ENCODE results near the gene POLR3A. TPM values are rescaled to one million over a fixed set of nuclear protein-coding genes. Genes with fewer than 3 reads are reported as not detected.

POLR3A gene
- total RNA-seq, 6 experiments from 2014 or later = 5.5 to 8.5 (median 6.4) TPM

- 71% methylated on average over 1 of the region's 1 CpG for WGBS (ENCODE audit: insufficient coverage, low coverage, low lambda C conversion rate, missing lambda C conversion rate)
- DNase-seq = no peak
- Histone ChIP-seq H3K36me3 (no peaks in the 10 kb centered on the region), H3K27me3 (no peaks in the 10 kb centered on the region), H3K4me1 (no peaks in the 10 kb centered on the region), H3K27ac (no peak overlapping the region), H3K9me3 (no peaks in the 10 kb centered on the region), H3K4me3 (no peak overlapping the region)
- intact Hi-C loops (cut with DNase I) = no loop called here
- TF ChIP-seq CTCF (IDR thresholded peaks at IDR 0.05) = no peak
- no peak for TF ChIP-seq POLR2A (IDR thresholded peaks at IDR 0.05)
- no peak for ATAC-seq
Measured at GRCh38 chr10:77964811-77965210, 64.5 kb downstream of the POLR3A start.

- intact Hi-C loops (cut with DNase I) = no loop called here
- no peak overlapping the region for H3K27ac ChIP-seq
- H3K36me3 ChIP-seq = no peaks in the 10 kb centered on the region
- DNase-seq (no peak), ATAC-seq (no peak)
- TF ChIP-seq POLR2A (IDR thresholded peaks at IDR 0.05) = no peak
- TF ChIP-seq CTCF (IDR thresholded peaks at IDR 0.05) = no peak
- H3K4me3 ChIP-seq = no peak overlapping the region
- H3K9me3 ChIP-seq = no peaks in the 10 kb centered on the region
- no peaks in the 10 kb centered on the region for H3K4me1 ChIP-seq
- H3K27me3 ChIP-seq = no peaks in the 10 kb centered on the region
- WGBS (ENCODE audit: insufficient coverage, low coverage, low lambda C conversion rate, missing lambda C conversion rate) = 89% methylated on average over 3 of the region's 7 CpGs
Measured at GRCh38 chr10:77963901-77964300, 65.4 kb downstream of the POLR3A start.

- 90% methylated on average over 6 of the region's 7 CpGs for WGBS (ENCODE audit: insufficient coverage, low coverage, low lambda C conversion rate, missing lambda C conversion rate)
- Histone ChIP-seq H3K36me3 (no peaks in the 10 kb centered on the region), H3K27ac (no peak overlapping the region), H3K4me3 (no peak overlapping the region), H3K27me3 (no peaks in the 10 kb centered on the region), H3K9me3 (no peaks in the 10 kb centered on the region), H3K4me1 (no peaks in the 10 kb centered on the region)
- intact Hi-C loops (cut with DNase I) = no loop called here
- DNase-seq (no peak), ATAC-seq (no peak)
- TF ChIP-seq CTCF (IDR thresholded peaks at IDR 0.05) (no peak), POLR2A (IDR thresholded peaks at IDR 0.05) (no peak)
Measured at GRCh38 chr10:77962350-77963146, 66.8 kb downstream of the POLR3A start.

- intact Hi-C loops (cut with DNase I) = no loop called here
- no peaks in the 10 kb centered on the region for H3K9me3 ChIP-seq
- ATAC-seq (no peak), DNase-seq (no peak)
- WGBS (ENCODE audit: insufficient coverage, low coverage, low lambda C conversion rate, missing lambda C conversion rate) = 95% methylated on average over 6 of the region's 6 CpGs
- H3K27me3 ChIP-seq = no peaks in the 10 kb centered on the region
- no peaks in the 10 kb centered on the region for H3K36me3 ChIP-seq
- H3K4me1 ChIP-seq = no peaks in the 10 kb centered on the region
- no peak for TF ChIP-seq POLR2A (IDR thresholded peaks at IDR 0.05)
- no peak for TF ChIP-seq CTCF (IDR thresholded peaks at IDR 0.05)
- H3K27ac ChIP-seq = no peak overlapping the region
- no peak overlapping the region for H3K4me3 ChIP-seq
Measured at GRCh38 chr10:77961668-77962067, 67.6 kb downstream of the POLR3A start.

All from right lobe of liver (tissue), 6 donors.